Measurements from ENCODE around the gene PLXND1.

The PLXND1 gene

GRCh38 chr3:129585949-129586657 is 20.4 kb downstream of the PLXND1 start:
- peaks cover 27% of the 10 kb centered on the region for H3K79me2 ChIP-seq (ENCODE audit: insufficient read depth, low read length)
- no peak overlapping the region for H2AFZ ChIP-seq (ENCODE audit: low read length)
- TF ChIP-seq EZH2phosphoT487 (IDR thresholded peaks at IDR 0.05; ENCODE audit: borderline replicate concordance), result no peak
- TF ChIP-seq, protein P1, sequence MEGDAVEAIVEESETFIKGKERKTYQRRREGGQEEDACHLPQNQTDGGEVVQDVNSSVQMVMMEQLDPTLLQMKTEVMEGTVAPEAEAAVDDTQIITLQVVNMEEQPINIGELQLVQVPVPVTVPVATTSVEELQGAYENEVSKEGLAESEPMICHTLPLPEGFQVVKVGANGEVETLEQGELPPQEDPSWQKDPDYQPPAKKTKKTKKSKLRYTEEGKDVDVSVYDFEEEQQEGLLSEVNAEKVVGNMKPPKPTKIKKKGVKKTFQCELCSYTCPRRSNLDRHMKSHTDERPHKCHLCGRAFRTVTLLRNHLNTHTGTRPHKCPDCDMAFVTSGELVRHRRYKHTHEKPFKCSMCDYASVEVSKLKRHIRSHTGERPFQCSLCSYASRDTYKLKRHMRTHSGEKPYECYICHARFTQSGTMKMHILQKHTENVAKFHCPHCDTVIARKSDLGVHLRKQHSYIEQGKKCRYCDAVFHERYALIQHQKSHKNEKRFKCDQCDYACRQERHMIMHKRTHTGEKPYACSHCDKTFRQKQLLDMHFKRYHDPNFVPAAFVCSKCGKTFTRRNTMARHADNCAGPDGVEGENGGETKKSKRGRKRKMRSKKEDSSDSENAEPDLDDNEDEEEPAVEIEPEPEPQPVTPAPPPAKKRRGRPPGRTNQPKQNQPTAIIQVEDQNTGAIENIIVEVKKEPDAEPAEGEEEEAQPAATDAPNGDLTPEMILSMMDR (conservative IDR thresholded peaks at IDR 0.05; ENCODE audit: low read length), result no peak
- no peak overlapping the region for H3K4me3 ChIP-seq (ENCODE audit: low read length, poor library complexity, severe bottlenecking)
- H4K20me1 ChIP-seq (ENCODE audit: insufficient read depth, low read length, poor library complexity, severe bottlenecking), result peaks cover 5% of the 10 kb centered on the region
- peaks cover 5% of the 10 kb centered on the region for H3K4me1 ChIP-seq (ENCODE audit: insufficient read depth, low read length, poor library complexity, severe bottlenecking)
- no peaks in the 10 kb centered on the region for H3K9me2 ChIP-seq (replicated peaks; ENCODE audit: low read depth, low read length)
- H3K9me3 ChIP-seq (ENCODE audit: insufficient read depth, low read depth, low read length), result no peaks in the 10 kb centered on the region
- no peaks in the 10 kb centered on the region for H3K27me3 ChIP-seq (ENCODE audit: insufficient read depth, low read length, poor library complexity, severe bottlenecking)
- H3K36me3 ChIP-seq (ENCODE audit: insufficient read depth, low read length), result peaks cover 83% of the 10 kb centered on the region; the same call in 1 of the 2 replicates
- H3F3A ChIP-seq (ENCODE audit: low read depth), result no peaks in the 10 kb centered on the region
- no peak overlapping the region for H3K4me2 ChIP-seq (ENCODE audit: low read depth, low read length, poor library complexity, severe bottlenecking)
- no peak overlapping the region for H3K9ac ChIP-seq (ENCODE audit: low read depth, low read length, poor library complexity, severe bottlenecking)

- peaks cover 93% of the 10 kb centered on the region; the same call in 1 of the 2 replicates for H3K36me3 ChIP-seq (ENCODE audit: insufficient read depth, low read length)
- H3K9me2 ChIP-seq (replicated peaks; ENCODE audit: low read depth, low read length), result no peaks in the 10 kb centered on the region
- no peaks in the 10 kb centered on the region for H3K27me3 ChIP-seq (ENCODE audit: insufficient read depth, low read length, poor library complexity, severe bottlenecking)
- no peaks in the 10 kb centered on the region for H3K9me3 ChIP-seq (ENCODE audit: insufficient read depth, low read depth, low read length)
- H4K20me1 ChIP-seq (ENCODE audit: insufficient read depth, low read length, poor library complexity, severe bottlenecking), result no peaks in the 10 kb centered on the region
- TF ChIP-seq, protein P1 (conservative IDR thresholded peaks at IDR 0.05; ENCODE audit: low read length), result no peak
- no peak for TF ChIP-seq EZH2phosphoT487 (IDR thresholded peaks at IDR 0.05; ENCODE audit: borderline replicate concordance)
- H3K4me2 ChIP-seq (ENCODE audit: low read depth, low read length, poor library complexity, severe bottlenecking), result no peak overlapping the region
- H3K4me3 ChIP-seq (ENCODE audit: low read length, poor library complexity, severe bottlenecking), result no peak overlapping the region
- no peaks in the 10 kb centered on the region for H3K4me1 ChIP-seq (ENCODE audit: insufficient read depth, low read length, poor library complexity, severe bottlenecking)
- no peak overlapping the region for H2AFZ ChIP-seq (ENCODE audit: low read length)
- no peaks in the 10 kb centered on the region for H3F3A ChIP-seq (ENCODE audit: low read depth)
- peaks cover 12% of the 10 kb centered on the region for H3K79me2 ChIP-seq (ENCODE audit: insufficient read depth, low read length)
- no peak overlapping the region for H3K9ac ChIP-seq (ENCODE audit: low read depth, low read length, poor library complexity, severe bottlenecking)
These were observed 21.8 kb downstream of the PLXND1 start for GRCh38 chr3:129584631-129585030.

- TF ChIP-seq, protein P1 (conservative IDR thresholded peaks at IDR 0.05; ENCODE audit: low read length), result no peak
- no peak for TF ChIP-seq EZH2phosphoT487 (IDR thresholded peaks at IDR 0.05; ENCODE audit: borderline replicate concordance)
- no peaks in the 10 kb centered on the region for H3F3A ChIP-seq (ENCODE audit: low read depth)
- no peaks in the 10 kb centered on the region for H4K20me1 ChIP-seq (ENCODE audit: insufficient read depth, low read length, poor library complexity, severe bottlenecking)
- H3K36me3 ChIP-seq (ENCODE audit: insufficient read depth, low read length), result peaks cover 83% of the 10 kb centered on the region; the same call in 1 of the 2 replicates
- H3K4me3 ChIP-seq (ENCODE audit: low read length, poor library complexity, severe bottlenecking), result no peak overlapping the region
- peaks cover 10% of the 10 kb centered on the region for H3K4me1 ChIP-seq (ENCODE audit: insufficient read depth, low read length, poor library complexity, severe bottlenecking)
- H2AFZ ChIP-seq (ENCODE audit: low read length), result no peak overlapping the region
- no peaks in the 10 kb centered on the region for H3K27me3 ChIP-seq (ENCODE audit: insufficient read depth, low read length, poor library complexity, severe bottlenecking)
- H3K4me2 ChIP-seq (ENCODE audit: low read depth, low read length, poor library complexity, severe bottlenecking), result no peak overlapping the region
- no peak overlapping the region for H3K9ac ChIP-seq (ENCODE audit: low read depth, low read length, poor library complexity, severe bottlenecking)
- 0 out of 2 replicates have a peak, but pooled peaks cover under 1% of the 10 kb centered on the region for H3K79me2 ChIP-seq (ENCODE audit: insufficient read depth, low read length)
- H3K9me2 ChIP-seq (replicated peaks; ENCODE audit: low read depth, low read length), result no peaks in the 10 kb centered on the region
- H3K9me3 ChIP-seq (ENCODE audit: insufficient read depth, low read depth, low read length), result no peaks in the 10 kb centered on the region
These were observed 23.2 kb downstream of the PLXND1 start for GRCh38 chr3:129583289-129583688.
